ENCODE results near the gene MRS2. TPM values are rescaled to one million over a fixed set of nuclear protein-coding genes. Genes with fewer than 3 reads are reported as not detected.

MRS2 gene
- total RNA-seq, 1 donor from 2014 or later: 22.5 TPM

DNA sequence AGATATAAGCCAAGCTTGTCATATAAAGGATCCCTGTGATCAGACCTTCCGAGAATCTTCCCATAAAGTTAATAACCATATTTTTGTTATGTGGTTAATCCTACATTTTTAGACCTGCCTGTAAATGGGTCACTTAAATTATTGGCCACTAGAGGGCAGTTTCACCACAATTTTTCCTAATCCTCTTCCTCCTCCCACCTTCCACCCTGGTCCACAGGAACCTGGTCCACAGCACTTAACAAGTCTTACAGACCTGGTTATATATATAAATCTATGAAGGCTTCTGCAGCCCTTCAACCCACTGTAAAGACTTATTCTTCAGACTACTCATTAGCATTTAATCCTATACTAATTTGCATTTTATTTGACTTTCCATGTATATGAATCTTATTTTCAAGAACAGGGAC lies 28.3 kb downstream of the MRS2 start:
- DNase-seq: no peak

DNA sequence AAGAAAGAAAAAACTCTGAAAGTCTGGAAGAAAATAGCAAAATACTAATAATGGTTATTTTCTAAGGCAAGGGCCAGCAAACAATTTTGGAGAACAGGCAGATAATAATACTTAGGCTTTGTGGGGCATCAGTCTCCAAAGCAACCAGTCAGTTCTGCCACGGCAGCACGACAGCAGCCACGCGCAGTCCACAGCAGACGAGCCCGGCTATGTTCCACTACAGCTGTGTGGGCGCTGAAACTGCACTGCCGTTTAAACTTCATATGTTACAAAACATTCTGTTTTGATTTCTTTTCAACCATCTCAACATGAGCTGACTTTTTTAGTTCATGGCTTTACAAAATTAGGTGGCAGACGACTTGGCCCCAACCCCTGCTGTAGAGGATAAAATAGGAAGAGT lies 29.9 kb downstream of the MRS2 start:
- peak; percentile 7 for DNase-seq

DNA sequence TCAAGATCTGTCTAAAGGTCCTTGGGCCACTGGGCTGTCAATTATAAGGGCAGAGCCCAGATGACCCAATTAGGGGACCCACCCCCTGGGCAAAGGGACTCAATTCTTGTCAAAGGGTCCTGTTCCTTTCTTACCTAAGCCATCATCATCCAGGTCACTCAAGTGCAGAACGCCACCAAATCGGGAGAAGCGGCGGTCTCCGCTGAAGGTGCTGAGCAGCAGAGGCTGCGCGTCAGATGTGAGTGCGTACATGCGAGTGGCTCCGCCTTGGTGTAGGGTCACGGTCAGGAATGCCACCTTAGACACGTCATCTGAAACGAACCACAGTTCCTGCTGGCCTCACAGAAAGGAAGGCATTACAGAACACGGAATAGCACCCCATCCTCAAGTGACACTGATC lies 34.2 kb downstream of the MRS2 start:
- DNase-seq: no peak

DNA sequence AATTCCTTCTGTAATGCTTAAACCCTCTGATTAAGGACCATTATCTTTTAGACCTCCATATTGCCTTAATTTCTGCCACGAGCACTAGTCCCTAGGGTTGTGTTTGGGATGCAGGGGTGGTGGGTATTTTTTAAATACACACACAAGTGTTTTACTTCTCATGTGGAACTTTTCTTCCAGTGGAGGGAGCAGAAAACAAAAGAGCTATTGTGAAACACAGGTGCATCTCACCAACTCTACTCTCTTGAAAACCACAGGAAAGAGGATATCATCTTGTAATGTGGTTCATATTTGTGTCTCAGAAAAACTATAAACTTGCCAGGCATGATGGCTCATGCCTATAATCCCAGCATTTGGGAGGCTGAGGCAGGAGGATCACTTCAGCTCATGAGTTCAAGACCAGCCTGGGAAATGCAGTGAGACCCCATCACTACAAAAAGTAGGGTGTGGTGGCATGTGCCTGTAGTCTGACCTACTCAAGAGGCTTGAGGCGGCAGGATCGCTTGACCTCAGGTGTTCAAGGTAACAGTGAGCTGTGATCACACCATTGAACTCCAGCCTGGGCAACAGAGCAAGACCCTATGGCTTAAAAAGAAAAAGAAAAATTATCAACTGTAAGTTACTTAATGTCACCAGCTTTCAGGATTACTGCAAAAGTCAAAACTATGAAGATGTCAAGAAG lies 37.3 kb downstream of the MRS2 start:
- no peak for DNase-seq

DNA sequence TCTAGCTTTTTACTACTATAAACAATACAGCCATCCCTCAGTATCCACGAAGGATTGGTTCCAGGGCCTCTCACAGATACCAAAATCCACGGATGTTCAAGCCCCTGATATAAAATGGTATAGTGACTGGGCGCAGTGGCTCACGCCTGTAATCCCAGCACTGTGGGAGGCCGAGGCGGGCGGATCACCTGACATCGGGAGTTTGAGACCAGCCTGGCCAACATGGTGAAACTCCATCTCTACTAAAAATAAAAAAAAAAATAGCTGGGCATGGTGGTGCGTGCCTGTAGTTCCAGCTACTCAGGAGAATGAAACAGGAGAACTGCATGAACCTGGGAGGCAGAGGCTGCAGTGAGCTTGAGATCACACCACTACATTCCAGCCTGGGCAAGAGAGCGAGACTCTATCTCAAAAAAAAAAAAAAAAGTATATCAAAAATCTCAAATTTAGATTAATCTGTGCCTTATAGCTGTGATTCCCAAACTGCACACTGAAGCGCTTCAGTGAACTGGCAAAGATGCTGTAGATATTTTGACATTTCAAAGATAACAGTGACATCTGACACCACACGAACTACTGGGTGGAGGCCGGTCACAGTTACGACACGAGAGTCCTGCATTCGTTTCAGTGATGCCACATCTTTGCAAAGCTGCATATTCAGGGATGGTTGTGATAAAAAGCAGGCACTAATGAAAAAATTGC lies 38.3 kb downstream of the MRS2 start:
- DNase-seq: no peak

DNA sequence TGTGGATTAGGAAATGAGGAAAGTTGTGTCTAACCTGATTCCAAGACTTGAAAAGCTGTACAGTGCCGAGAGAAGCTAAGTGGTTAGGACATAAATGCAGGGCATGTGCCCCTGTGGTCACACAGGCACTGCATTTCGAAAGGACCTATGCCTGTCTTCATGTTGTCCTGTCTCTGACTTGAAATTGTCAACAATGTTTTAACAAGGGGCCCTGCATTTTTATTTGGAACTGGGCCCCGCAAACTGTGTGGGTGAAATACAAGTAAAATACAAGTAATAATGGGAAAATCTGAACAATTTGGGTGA lies 38.8 kb downstream of the MRS2 start:
- no peak for DNase-seq

DNA sequence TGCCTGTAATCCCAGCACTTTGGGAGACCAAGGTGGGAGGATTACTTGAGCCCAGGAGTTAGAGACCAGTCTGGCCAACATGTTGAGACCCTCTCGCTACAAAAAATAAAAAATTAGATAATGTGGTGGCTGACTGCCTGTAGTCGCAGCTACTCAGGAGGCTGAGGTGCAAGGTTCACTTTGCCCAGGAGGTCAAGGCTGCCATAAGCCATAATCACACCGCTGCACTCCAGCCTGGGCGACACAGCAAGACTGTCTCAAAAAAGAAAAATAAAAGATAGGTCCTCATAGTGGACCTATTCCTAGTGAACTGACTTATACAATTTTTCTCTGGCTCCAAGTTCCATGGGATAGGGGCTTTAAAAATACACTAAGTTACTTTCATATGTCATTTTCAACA lies 41.9 kb downstream of the MRS2 start:
- DNase-seq: no peak

DNA sequence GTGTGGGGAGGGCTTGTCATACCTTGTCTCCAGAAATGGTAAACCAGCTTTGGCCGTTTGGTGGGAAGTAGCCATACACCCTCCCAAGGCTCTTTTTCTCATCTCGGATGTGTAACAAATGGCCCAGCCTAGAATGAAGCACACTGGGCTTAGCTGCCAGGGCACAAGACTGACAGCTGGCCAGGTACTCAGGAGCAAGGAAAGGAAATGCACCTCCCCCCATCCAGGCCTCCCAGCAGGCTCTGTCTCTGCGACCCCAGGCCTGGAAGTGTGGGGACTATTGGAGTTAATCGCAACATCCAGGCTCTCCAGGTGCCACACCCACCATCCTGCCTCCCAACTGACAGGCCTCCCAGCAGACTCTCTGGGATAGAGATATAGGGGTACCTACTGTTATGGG lies 43.0 kb downstream of the MRS2 start:
- no peak for DNase-seq

DNA sequence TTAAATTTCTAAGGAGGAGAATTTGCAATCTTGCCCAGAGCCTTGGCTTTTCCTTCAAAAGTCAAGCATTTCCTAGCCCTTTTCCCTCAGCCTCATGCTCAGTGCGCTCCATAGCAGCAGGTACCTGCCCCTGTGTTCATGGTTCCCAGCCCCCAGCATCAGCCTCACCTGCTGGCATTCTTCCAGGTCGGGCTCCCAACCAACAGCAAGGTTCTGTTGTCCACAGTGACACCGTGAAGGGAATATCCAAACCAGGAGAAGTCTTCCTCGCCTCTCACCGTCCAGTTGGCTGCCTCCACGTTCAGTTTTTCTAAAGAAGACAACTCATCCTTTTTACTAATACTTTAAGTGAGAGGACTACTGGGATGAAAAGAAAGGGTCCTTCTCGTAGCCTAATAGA lies 43.9 kb downstream of the MRS2 start:
- DNase-seq: no peak

DNA sequence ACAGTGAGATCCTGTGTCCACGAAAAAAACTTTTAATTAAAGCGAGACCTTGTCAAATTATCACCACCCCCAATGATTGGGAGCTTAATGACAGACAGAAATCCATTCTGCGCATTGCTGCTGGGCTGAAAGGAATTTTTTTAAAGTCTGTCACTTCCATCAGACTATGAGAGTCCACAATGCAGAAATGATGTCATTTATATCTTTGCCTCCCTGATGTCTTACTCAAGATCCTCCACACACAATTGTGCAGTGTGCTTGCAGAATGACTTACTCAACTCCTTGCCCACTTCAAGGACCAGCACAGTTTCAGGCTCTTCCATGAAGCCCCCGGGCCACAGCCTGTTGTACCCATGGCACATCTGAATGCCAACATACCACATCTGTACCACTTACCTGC lies 45.7 kb downstream of the MRS2 start:
- DNase-seq: no peak

DNA sequence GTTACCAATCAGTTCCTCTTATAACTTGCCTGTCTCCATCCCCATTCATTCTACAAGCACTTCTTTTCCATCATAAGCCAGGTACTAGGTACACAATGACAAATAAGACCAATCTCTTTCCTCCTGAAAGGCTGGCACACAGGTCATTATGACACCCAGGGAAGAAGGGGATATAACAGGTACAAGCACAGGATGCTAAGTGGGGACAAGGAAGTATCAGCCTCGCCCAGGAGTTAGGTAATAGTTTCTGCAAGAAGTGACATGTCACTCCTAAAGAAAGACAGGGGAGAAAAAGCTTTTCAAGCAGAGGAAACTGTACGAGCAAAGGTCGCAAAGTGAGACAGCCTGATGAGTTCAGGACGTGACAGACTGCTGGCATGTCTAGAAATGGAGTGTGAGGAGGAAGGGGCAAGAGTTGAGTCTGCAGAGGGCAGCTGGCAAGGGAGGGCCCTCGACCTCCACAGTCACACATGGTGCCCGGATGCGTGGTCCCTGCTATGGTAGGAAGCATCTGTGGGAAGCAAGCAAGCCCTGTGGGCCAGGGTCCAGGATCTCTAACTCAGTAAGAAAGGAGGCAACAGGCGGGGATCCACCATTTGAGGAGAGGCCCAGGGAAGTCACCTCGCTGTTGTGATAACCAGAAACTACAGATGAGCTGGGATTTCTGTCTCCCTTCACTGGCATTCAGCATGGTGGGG lies 46.2 kb downstream of the MRS2 start:
- DNase-seq: no peak

DNA sequence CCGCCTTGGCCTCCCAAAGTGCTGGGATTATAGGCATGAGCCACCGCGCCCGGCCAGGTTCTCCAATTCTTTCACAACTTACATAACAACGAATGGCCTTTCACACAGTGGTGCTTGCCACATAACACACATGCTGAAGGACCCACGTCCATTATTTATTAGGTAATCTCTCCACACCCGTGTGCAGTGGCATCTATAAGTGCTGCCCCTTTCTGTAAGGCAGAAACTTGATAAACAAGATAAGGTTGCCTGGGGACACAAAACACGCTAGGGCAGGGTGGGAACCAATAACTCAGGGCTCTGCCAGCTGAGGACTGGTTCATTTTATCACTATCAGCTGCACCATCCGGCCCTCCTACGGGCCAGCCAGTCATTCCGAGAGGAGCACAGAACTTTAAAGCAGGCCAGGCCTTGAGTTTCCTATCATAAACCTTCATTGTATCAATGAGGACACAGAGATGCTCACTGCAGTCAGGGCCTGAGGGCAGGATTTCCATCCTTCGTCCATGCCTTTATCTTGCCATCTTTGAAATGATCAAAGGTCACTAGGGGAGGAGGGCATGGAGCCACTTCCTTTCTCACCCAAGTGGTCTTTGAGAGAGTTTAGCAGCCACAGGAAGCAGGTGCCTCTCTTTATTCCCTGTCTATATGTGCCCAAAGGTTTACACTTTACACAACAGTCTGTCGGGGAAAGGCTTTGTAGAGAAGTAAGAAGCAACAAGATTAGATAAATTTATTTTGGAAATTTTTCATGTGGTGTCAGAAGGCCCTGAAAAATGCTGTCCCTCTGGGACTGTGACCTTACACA lies 49.0 kb downstream of the MRS2 start:
- no peak for DNase-seq

DNA sequence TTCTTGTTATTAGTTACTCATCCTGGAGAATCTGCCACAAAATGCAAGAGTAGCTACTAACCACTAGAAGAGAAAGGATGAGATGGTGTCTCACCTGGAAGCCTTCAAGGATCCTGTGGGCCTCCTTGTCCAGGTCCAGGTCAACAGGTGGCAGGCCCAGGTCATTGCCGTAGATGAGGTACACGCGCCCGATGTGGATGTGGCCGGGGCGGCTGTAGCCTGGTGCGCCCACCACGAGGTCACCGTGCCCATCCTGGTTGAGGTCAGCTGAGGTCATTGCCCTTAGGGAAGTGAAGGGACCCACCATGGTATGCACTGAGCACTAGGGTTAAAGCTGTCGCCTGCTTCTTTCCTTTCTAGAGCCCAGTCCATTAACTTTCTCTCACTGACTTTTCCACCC lies 51.2 kb downstream of the MRS2 start:
- DNase-seq: no peak

DNA sequence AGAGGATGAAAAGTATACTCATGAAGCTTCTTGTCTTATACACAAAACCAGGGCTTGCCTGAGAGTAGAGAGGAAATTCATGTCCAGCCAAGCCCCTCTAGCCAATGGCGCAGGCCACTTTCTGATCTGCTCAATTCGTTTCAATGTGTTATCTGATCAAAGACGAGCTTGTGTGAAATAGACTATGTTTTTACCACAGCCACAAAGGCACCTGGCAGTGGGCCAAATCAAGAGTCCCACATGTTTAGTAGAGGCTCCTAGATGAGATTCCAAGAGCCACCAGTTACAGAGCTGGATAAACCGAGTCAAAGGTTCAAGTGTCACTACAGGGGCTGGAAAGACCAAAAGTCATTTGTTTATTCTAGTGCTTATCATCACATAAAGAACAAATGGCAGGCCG lies 51.7 kb downstream of the MRS2 start:
- DNase-seq: no peak

DNA sequence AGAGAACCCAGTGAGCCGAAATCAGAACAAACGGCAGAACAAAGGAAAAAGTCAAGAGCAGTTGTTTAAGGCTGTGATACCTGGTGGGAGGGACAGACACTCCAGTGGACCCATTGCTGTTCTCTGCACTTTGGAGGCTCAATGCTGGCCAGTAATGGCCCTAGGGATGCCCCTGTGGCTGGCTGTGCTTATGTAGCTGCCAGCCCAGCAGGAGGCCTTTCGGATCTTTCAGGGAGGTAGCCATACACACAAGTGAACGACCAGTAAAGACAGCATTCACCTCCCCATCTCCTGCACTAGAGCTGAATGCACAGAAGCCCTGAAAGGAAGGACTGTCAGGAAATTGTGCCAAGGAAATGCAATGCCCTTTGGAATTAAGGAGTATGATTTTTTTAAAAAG lies 52.3 kb downstream of the MRS2 start:
- no peak for DNase-seq

DNA sequence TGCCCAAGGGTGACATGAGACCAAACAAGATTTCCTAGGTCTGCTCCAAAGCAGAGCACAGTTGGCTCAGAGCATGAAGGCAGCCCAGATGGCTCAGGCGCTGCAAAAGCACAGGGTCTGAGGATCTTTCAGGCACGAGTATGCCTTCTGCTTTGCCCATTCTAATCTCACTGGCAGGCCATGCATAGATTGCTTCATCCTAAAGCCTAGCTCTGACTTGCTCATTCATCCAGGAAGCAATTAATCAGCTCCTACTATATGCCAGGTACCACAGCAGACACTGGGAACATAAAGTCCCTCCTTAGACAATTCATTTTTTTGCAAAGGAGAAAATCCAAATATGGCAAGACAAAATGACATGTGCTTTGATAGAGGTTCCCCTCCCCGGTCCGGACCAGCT lies 55.4 kb downstream of the MRS2 start:
- DNase-seq: no peak

DNA sequence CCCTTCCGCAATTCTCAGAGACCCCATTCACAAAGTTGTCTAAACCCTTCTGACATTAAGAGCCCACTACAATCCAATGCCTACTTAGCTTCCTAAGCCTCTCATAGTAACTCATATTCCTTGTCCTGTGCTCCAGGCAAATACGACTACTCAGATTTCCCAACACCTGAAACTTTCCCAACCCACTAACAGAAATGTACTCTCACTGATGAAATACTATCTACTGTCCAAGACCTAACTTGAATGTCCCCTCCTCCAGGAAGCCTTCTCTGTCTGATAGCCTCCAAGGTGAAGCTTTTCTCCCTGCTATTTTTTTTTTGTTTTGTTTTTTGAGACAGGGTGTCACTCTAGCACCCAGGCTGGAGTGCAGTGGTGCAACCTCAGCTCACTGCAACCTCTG lies 56.2 kb downstream of the MRS2 start:
- no peak for DNase-seq

DNA sequence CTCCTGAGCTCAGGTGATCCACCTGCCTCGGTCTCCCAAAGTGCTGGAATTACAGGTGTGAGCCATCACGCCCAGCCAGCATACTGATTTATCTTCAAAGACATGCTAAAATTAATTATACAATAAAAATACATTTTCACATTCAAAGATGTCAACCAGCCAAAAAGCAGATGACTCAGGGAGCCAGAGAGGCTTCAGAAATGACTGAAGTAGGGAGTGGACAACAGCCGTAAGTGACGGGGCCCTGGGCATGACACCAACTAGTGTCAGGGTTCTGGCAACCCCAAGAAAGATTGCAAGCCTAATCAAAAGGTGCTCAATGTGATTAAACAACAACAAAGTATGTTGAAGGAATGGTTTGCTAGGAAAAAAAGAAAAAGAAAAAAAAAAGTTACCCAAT lies 58.2 kb downstream of the MRS2 start:
- no peak for DNase-seq

DNA sequence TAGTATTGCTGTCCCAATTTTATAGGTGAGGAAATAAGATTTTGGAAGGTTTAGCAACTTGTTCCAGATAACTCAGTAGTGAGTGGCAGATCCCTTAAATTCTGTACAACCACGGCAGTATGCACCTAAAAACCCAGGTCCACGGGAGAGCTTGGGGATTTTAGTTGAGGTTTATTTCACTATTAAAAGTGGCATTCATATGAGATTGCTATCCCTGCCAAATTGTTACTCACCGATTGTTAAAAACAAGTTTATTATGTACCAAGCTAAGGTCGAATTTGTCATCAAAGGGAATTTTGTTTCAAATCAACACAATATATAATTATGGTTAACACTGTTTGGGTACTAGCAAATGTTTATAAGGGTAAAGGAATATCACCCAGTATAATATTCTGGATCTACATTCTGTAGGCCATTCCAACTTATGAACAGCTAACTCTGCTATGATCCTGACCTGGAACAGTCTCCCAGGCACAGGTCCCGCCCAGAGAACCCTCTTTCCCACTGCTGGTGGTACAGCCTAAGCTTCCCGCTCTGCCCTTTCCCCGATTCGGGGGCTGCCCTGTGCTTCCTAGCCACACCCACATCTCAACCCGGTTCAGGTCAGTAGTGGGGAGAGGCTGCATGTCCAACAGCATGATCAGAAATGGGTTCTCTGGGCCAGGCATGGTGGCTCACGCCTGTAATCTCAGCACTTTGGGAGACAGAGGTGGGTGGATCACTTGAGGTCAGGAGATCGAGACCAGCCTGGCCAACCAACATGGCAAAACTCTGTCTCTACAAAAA lies 61.7 kb downstream of the MRS2 start:
- no peak for DNase-seq

DNA sequence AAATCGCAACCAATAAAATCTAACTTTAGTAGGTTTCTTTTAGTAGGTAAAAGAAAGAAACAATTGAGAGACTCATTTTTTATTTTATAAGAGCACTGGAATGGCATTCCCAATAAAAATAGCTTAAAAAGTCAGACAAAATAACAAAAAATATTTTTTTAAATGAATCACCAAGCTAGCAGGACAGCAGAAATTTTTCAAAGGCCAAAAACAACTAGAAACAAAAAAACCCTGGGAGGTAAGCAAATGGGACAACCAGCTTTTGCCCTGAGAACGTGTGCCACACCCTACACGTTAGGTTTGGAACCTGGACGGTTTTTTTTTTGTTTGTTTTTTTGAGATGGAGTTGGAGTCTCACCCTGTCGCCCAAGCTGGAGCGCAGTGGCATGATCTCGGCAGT lies 67.1 kb downstream of the MRS2 start:
- DNase-seq: no peak

DNA sequence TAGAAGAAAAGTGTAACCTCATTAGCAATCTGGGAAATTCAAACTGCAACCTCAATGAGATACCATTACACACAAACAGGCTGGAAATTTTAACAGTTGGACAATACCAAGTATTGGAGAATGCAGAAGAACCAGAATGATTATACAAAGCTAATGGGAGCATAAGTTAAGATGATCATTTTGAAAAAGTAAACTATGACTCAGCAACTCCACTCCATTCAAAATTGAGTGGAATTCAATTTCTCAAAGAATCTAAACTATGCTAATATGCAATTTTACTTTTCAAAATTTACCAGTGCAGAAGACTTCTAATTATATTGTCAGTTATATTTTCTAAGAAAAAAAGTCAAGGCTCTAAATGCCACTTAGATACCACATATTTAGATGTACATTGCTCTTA lies 69.4 kb downstream of the MRS2 start:
- no peak for DNase-seq

Data from occipital lobe (tissue), 2 donors.